GM21360 (cell line): ENCODE measurements around the gene ADAT3.

ENCODE experiments used
- ATAC-seq: cut with Tn5 transposase; IDR thresholded peaks from one replicate; pipeline ENCODE4 v1.9.1; 2021; ENCODE audit warnings: mild to moderate bottlenecking, moderate library complexity; ENCODE audit not compliant: unreplicated experiment

The ADAT3 gene

DNA sequence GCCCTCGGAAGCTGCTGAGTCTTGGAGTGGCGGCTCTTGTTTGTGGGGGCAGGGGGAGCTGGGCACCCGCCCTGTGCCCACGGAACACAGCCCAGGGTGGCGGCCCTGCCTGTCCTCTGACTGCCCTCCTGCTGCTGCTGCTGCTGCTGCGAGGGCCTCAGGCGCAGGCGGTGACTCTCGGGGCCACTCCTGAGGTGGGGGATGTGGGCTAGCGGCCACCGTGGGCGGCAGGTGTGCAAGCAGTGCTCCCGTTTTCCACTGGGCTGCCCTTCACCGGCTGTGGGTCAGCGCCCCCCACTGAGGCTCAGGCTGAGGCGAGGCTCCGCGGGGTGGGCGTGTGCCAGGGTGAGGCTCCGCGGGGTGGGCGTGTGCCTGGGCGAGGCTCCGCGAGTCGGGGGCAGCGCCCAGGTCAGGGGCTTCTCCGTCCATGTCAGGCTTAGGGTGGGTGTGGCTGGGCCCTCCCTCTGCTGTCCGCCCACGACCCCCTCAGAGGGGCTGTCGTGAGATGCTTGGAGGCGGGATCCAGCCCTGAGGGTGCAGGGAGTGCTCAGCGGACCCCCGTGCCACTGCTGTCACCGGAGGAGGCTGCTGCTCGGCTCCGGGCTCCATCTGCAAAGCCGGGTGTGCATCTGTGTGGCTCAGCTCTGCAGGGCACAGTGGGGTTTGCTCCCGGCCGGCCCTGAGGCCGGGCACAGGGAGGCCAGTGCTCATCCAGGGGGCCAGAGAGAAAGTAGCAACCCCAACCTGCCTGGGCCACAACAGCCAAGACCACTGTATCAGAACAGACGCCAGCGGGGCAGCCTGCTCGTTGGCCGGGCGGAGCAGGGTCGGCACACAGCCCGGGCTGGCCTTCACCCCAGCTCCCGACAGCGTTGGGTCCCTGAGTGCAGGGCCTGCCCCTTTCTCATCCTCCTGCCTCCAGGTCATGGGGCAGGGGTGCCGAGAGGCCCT, 50.2 kb downstream of the ADAT3 start:
- no peak for ATAC-seq

DNA sequence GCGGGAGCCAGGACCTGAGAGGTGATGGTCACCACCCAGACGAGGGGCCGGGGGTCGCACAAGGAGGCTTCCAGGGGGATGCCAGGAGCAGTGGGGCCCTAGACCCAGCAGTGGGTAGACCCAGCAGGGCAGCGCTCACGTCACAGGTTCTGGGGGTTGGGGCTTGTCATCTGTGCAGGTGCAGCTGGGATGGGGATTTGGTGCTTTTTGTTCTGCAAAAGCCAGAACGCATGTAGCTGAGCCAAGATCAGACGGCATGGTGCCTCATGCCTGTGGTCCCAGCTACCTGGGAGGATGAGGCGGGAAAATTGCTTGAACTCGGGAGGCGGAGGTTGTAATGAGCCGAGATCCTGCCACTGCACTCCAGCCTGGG, 50.9 kb downstream of the ADAT3 start:
- no peak for ATAC-seq

DNA sequence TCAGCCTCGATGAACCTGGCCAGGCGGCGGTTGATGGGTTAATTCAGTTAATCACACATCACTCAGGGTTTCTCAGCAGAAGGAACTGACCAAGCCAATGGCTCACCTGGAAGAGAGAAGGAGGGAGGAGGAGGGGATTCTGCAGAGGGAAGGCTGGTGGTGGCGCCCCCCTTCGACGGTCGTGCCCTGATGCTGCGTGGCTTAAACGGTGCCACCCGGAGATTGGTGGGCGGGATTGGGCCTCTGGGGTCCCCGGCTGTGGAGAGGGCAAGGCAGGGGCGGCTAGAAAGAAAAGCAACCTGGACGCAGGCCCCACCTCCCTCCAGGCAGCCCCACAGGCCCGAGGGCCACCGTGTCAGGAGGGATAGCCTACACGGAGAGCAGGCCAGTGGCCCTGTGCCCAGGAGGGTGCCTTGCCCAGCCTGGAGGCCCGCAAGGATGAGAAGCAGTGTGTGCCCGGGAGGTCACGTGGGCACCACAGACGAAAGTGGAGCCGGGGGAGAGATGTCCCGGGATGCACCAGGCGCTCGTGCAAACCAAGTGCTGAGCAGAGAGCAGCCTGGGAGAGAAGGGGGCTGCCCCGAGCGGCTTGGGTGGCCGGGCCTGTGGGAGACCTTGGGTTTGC, 51.8 kb downstream of the ADAT3 start:
- ATAC-seq: no peak

DNA sequence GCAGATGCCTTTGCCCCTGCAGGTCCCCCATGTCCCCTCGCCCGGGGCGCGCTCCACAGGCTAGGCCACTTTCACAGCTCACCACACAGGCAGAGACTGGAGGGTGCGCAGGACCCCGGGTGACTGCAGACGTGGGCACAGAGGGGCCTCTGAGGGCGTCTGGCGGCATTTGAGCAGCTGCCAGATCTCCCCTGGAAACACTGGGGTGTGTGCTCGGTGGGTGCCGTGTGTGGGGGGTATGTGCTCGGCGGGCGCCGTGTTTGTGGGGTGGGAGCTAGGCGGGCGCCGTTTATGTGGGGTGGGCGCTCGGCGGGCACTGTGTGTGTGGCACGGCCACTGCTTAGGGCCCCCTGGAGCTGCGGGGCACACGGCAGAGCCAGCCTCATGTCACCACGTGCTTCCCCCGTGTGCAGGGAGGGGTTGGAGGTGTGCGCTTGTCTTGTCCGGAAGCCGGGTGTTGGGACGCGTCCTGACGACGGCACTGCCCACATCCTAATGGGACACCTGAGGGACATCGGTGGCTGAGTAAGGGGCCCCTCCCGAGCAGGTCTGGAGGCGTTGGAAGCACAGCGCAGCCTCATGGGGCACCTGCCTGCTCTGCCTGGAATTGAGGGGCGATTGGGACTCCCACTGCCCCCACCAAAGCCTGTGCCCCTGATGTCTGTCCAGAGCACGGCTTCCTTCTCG, 52.5 kb downstream of the ADAT3 start:
- ATAC-seq: no peak

DNA sequence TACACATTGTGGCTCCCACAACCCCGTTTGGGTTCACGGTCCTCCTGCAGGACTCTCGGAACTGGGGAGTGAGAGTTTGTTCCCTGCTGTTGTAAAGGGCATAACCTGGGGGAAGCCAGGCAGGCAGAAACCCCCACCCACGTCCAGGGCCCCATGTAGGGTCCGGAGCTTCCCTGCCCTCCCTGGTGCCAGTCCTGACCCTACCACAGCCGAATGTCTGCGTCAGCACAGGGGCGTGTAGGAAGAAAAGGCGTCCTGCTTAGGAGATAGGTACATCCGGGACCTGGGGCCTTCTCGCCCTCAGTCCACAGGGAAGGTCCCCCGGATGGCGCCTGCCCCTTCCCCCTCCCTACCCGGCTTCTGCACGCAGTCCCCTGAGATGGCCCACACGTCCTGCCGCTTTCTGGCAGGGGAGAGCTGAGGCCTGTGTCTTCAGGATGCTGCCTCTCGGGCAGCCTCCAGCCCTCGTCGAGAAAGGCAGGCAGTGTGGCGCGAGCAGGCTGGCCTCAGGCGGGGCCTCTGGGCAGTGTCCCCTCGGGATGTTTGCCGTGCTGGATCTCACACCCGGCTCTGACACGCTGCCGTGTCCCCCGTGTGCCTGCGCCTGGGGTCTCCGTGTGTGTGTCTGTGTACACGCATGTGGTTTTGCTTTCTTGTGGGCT, 54.9 kb downstream of the ADAT3 start:
- ATAC-seq: no peak

DNA sequence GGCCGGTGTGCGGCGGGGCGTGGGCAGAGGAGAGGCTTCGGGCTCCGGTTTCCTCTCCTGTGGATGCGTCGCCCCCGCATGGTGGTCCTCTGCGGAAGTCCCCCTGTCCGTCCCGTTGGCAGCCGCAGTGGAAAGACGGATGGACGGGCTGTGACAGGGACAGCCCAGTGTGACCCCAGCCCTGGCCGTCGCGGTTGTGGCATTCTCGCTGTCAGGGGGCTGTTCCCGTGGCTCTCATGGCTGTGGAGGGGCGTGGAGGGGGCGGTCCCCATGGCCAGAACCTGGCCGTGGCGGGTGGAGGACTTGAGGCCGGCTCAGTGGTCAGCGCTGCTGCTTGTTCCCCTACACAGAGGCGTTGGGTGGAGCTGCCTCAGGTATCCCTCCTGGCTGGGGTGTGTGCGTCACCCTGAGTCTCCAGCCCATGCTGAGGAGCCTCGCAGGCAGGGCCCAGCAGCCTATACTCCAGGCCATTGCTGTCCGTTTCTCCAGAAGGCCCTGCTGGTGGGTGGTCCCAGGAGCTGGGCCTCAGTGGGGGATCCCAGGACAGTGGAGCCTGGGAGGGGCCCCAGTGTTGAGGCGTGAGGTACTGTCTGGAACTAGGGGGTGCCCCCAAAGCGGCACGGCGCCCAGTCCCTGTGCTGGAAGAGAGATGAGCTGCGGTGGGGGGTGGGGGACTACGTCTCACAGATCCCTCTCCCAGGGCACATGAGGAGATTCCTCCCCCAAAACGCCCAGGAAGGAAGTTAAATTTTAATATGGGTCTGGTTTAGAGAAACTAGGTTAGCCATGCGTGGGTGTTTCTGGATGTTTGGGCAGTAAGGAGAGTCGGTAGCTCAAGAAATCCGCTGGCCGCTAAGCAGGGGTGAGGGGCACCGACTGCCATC, 56.0 kb downstream of the ADAT3 start:
- ATAC-seq: no peak

DNA sequence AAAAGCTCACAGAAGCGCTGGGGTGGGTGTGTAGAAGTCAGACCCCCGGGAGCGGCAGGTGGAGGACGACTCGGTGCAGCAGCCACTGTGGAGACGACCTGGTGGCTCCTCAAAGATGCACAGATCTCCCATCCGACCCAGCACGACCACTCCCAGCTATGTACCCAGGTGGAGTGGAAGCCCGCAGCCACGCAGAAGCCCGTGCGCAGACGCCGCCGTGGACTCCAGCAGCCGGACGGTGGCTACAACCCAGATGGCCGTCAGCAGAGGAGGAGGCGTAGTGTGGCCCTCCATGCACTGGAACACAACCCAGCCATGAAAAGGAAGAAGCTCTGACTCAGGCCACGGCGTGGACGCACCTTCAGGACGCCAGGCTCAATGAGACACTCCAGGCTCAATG, 57.5 kb downstream of the ADAT3 start:
- no peak for ATAC-seq
